Heart left ventricle (tissue), 13 donors: ENCODE data around the gene EYS.

Source experiments
- POLR2A ChIP-seq, 2 donors: fragments of 450-650 bp; IDR thresholded peaks; one replicate each; pipeline ENCODE4 v1.6.1; 2017; ENCODE audit warnings: antibody characterized with exemption in 2 of 2, mild to moderate bottlenecking in 2 of 2, moderate library complexity in 2 of 2
- TF ChIP-seq, protein P1 (sequence below), 12 donors: fragments of 200-600 bp; sonication (generic) in 4 of 12; IDR thresholded peaks; one replicate each; pipeline versions ENCODE4 v1.5.0 to v1.8.0; 2018 to 2022; ENCODE audit warnings: antibody characterized with exemption in 12 of 12, mild to moderate bottlenecking in 5 of 12
- donor health status: ischemic (EF 13 %, LVEDD 7.1; RV severe dilation, severe dysfunction).
- donor health status: DM: no; HTN: yes; CAD: no.
- donor health status: DM: no; HTN: no; CAD: no.
- donor health status: ischemic (EF 25% LVEDD 6.9; RV normal size, moderate dysfunction).
- donor health status: ischemic (EF 25% LVEDD 5.7; RV mildly dilated, moderate dysfunction).
- donor health status: ischemic (EF 35%, LVEDD 5.7; RV mildly dilated, moderate dysfunction).
- donor health status: nonischemic (EF 11% LVEDD 7.7; RV severe dilation, severe dysfunction).
- donor health status: DM: yes; HTN: yes; CAD: no.
- donor health status: PGD.
- donor health status: ischemic (EF 29% LVEDD 5.4; RV normal size, mild dysfunction).
- donor health status: nonischemic (EF 23%, LVEDD 6.1; RV moderate dilation, normal function).

DNA sequence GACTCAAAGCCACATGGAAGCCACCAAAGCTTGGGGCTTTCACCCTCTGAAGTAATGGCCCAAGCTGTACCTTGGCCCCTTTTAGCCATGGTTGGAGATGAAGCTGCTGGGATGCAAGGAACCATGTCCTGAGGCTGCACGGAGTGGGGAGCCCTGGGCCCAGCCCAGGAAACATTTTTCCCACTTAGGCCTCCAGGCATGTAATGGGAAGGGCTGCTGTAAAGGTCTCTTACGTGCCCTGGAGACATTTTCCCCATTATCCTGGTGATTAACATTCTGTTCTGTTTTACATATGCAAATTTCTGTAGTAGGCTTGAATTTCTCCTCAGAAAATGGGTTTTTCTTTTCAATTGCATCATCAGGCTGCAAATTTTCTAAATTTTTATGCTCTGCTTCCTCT is 558.2 kb downstream of the EYS start:
- TF ChIP-seq, protein P1, sequence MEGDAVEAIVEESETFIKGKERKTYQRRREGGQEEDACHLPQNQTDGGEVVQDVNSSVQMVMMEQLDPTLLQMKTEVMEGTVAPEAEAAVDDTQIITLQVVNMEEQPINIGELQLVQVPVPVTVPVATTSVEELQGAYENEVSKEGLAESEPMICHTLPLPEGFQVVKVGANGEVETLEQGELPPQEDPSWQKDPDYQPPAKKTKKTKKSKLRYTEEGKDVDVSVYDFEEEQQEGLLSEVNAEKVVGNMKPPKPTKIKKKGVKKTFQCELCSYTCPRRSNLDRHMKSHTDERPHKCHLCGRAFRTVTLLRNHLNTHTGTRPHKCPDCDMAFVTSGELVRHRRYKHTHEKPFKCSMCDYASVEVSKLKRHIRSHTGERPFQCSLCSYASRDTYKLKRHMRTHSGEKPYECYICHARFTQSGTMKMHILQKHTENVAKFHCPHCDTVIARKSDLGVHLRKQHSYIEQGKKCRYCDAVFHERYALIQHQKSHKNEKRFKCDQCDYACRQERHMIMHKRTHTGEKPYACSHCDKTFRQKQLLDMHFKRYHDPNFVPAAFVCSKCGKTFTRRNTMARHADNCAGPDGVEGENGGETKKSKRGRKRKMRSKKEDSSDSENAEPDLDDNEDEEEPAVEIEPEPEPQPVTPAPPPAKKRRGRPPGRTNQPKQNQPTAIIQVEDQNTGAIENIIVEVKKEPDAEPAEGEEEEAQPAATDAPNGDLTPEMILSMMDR (IDR thresholded peaks at IDR 0.05) = no peak
- no peak for TF ChIP-seq POLR2A (IDR thresholded peaks at IDR 0.05)
